PFSK-1 (cell line): Measurements from ENCODE around the gene SYMPK. TPM values are rescaled to one million over a fixed set of nuclear protein-coding genes. Genes with fewer than 3 reads are reported as not detected.

Experiments used
- FOXP2 ChIP-seq: optimal IDR thresholded peaks from 2 replicates; pipeline ENCODE3; 2011; ENCODE audit warnings: borderline replicate concordance, control low read depth, inconsistent platforms; ENCODE audit not compliant: insufficient read depth; ENCODE audit errors: extremely low read length, extremely low read depth
- POLR2AphosphoS5 ChIP-seq: IDR thresholded peaks from 2 replicates; pipeline ENCODE4 v1.6.1; 2012; ENCODE audit warnings: low read depth, mild to moderate bottlenecking, control low read depth, low read length, moderate library complexity
- REST ChIP-seq, 2 experiments: IDR thresholded peaks; 2 replicates each; pipeline versions ENCODE4 v1.6.1 to v1.8.0; 2011 to 2012; ENCODE audit warnings: low read depth in 2 of 2, low read length in 2 of 2, control low read depth in 1 of 2, inconsistent platforms in 1 of 2, mild to moderate bottlenecking in 1 of 2, moderate library complexity in 1 of 2; ENCODE audit not compliant: insufficient read depth in 1 of 2
- SIN3A ChIP-seq: IDR thresholded peaks from 2 replicates; pipeline ENCODE4 v1.6.1; 2012; ENCODE audit warnings: mild to moderate bottlenecking, low read length, moderate library complexity, borderline replicate concordance; ENCODE audit not compliant: insufficient read depth
- TAF1 ChIP-seq: IDR thresholded peaks from 2 replicates; pipeline ENCODE4 v1.6.1; 2012; ENCODE audit warnings: low read length, control low read depth, borderline replicate concordance; ENCODE audit not compliant: insufficient read depth
- polyA plus RNA-seq: library from polyadenylated mRNA; unstranded; fragments of >200 nt; gene quantifications from one replicate; pipeline ENCODE4 v1.2.1, GENCODE V29; 2012; ENCODE audit warnings: low read depth, missing spikeins; ENCODE audit not compliant: insufficient read length

Gene SYMPK
- polyA plus RNA-seq = 85.7 TPM

- TF ChIP-seq POLR2AphosphoS5 (peak; percentile 79), TAF1 (peak; percentile 34; the same call in 1 of the 2 replicates), SIN3A (no peak), REST (IDR thresholded peaks at IDR 0.05; ENCODE audit: insufficient read depth in 1 of 2, low read depth in 2 of 2, low read length in 2 of 2) (no peak), FOXP2 (peak; percentile 54)
Observed at GRCh38 chr19:45862564-45863334, at the start of gene SYMPK. SYMPK (minus strand) TSS chr19:45863147; CDS start chr19:45854495, 8,652 bp downstream.

GRCh38 chr19:45911291-45911690 is 48.3 kb upstream of the SYMPK start:
- TF ChIP-seq FOXP2 = no peak
- no peak for TF ChIP-seq REST (IDR thresholded peaks at IDR 0.05; ENCODE audit: insufficient read depth in 1 of 2, low read depth in 2 of 2, low read length in 2 of 2)
- TF ChIP-seq TAF1 = no peak

DNA sequence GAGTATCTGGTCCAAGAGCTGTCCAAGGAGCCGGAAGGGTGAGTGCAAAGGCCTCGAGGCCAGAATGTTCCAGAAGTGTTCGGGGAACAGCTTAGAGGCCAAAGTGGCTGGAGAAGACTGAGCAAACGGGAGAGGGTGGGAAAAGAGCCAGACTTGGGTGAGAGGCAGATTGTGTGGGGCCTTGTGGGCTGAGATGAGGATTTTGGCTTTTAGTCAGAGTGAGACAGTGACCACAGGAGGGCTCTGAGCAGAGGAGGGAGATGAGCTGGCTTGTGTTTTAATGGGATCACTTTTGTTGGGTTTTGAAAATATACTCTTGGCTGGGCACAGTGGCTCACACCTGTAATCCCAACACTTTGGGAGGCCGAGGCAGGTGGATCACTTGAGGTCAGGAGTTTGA is 46.0 kb upstream of the SYMPK start:
- TF ChIP-seq FOXP2 = no peak

DNA sequence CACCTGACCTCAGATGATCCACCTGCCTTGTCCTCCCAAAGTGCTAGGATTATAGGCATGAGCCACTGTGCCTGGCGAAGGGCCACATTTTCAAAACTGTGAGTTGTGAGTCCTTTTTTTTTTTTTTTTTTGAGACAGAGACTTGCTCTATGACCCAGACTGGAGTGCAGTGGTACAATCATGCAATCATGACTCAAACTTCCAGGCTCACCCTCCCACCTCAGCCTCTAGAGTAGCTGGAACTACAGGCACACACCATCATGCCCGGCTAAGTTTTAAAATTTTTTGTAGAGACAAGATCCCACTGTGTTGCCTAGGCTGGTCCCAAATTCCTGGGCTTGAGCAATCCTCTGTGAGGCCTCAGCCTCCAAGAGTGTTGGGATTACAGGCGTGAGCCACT is 43.3 kb upstream of the SYMPK start:
- TF ChIP-seq REST (IDR thresholded peaks at IDR 0.05; ENCODE audit: insufficient read depth in 1 of 2, low read depth in 2 of 2, low read length in 2 of 2) = no peak
- no peak for TF ChIP-seq POLR2AphosphoS5

GRCh38 chr19:45905011-45905410 is 42.1 kb upstream of the SYMPK start:
- TF ChIP-seq SIN3A (no peak), POLR2AphosphoS5 (no peak), FOXP2 (no peak), REST (IDR thresholded peaks at IDR 0.05; ENCODE audit: insufficient read depth in 1 of 2, low read depth in 2 of 2, low read length in 2 of 2) (no peak), TAF1 (no peak)
